Activated CD4-positive, alpha-beta T cell treated with anti-CD3 and anti-CD28 coated beads, Interleukin-2, amount 10 ng/mL, durations not matched to agents 24 days and 14 days (primary cell): Measurements from ENCODE around the gene PIEZO2. TPM values are rescaled to one million over a fixed set of nuclear protein-coding genes. Genes with fewer than 3 reads are reported as not detected.
"Not testable (repeated sequence)": the region's sequence is repeated elsewhere in the genome, so short reads cannot be mapped to it uniquely, and the experiment has no call there.

Source experiments
- DNase-seq: peaks from one replicate; pipeline ENCODE4 v3.0.0; 2022
- H3K27ac Mint-ChIP-seq: one replicate; pipeline ENCODE4 v1.8.0; 2022; ENCODE audit warnings: mild to moderate bottlenecking, mixed read lengths
- H3K27me3 Mint-ChIP-seq: one replicate; pipeline ENCODE4 v1.8.0; 2022; ENCODE audit warnings: mixed read lengths
- H3K36me3 Mint-ChIP-seq: one replicate; pipeline ENCODE4 v1.8.0; 2022; ENCODE audit warnings: low read depth, mild to moderate bottlenecking, mixed read lengths
- H3K4me1 Mint-ChIP-seq: one replicate; pipeline ENCODE4 v1.8.0; 2021; ENCODE audit warnings: mixed read lengths
- H3K4me3 Mint-ChIP-seq: one replicate; pipeline ENCODE4 v1.8.0; 2022; ENCODE audit warnings: mild to moderate bottlenecking, moderate library complexity, mixed read lengths
- H3K9me3 Mint-ChIP-seq: one replicate; pipeline ENCODE4 v1.8.0; 2021; ENCODE audit warnings: mixed read lengths
- intact Hi-C: fragments of 100-400 bp; cut with micrococcal nuclease; formaldehyde crosslinking; loops from one replicate; pipeline ENCODE4 v1.15.1; 2023
- total RNA-seq: library from RNA; stranded (reverse); gene quantifications from 2 replicates; pipeline ENCODE4 v1.2.3, GENCODE V29; 2022

PIEZO2 gene
- total RNA-seq, 1 donor from 2014 or later = not detected

DNA sequence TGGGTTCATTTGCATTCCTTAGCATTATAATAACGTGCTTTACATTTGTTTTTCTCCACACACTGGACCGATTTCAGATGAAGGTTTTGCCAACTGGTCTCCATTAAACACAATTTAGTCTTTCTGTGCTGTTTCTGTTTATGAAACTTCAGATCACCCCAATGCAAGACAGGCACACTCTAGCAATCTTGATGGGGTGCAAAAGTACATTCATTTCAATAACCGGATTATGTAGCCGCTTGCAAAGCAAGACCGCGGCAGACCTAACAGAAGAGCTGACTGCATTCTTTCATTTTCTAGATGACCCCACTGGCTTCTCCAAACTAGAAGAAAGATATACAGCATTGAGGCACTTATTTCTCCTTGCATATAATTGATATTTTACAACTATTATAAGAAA lies 301.5 kb downstream of the PIEZO2 start:
- no peak overlapping the region for H3K4me3 Mint-ChIP-seq

GRCh38 chr18:10847408-10847790 lies 302.0 kb downstream of the PIEZO2 start:
- no peaks in the 10 kb centered on the region for H3K36me3 Mint-ChIP-seq
- no peak for DNase-seq
- H3K4me3 Mint-ChIP-seq = no peak overlapping the region
- no peaks in the 10 kb centered on the region for H3K9me3 Mint-ChIP-seq
- no peak overlapping the region for H3K27ac Mint-ChIP-seq
- peaks cover 1% of the 10 kb centered on the region for H3K27me3 Mint-ChIP-seq
- intact Hi-C loops = no loop called here
- no peaks in the 10 kb centered on the region for H3K4me1 Mint-ChIP-seq

More for the DNA sequence above, 301.5 kb downstream of the PIEZO2 start:
- H3K27ac Mint-ChIP-seq = no peak overlapping the region
- DNase-seq = no peak
- intact Hi-C loops = no loop called here
- H3K27me3 Mint-ChIP-seq = peaks cover 4% of the 10 kb centered on the region
- no peaks in the 10 kb centered on the region for H3K9me3 Mint-ChIP-seq
- no peaks in the 10 kb centered on the region for H3K4me1 Mint-ChIP-seq
- H3K36me3 Mint-ChIP-seq = no peaks in the 10 kb centered on the region

GRCh38 chr18:10846657-10847407 lies 302.5 kb downstream of the PIEZO2 start:
- H3K4me1 Mint-ChIP-seq = no peaks in the 10 kb centered on the region
- no peaks in the 10 kb centered on the region for H3K9me3 Mint-ChIP-seq
- no peak for DNase-seq
- intact Hi-C loops = no loop called here
- H3K4me3 Mint-ChIP-seq = no peak overlapping the region
- H3K36me3 Mint-ChIP-seq = no peaks in the 10 kb centered on the region
- H3K27ac Mint-ChIP-seq = no peak overlapping the region
- H3K27me3 Mint-ChIP-seq = no peaks in the 10 kb centered on the region

DNA sequence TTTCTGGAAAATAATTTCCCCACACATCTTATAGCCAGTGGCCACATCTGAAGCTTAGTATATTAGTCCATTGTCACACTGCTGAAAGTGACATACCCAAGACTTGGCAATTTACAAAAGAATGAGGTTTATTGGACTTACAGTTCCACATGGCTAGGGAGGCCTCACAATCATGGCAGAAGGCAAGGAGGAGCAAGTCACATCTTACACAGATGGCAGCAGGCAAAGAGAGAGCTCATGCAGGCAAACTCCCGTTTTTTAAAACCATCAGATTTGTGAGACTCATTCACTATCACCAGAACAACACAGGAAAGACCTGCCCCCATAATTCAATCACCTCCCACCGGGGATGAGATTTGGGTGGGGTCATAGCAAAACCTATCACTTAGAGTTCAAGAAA lies 303.3 kb downstream of the PIEZO2 start:
- H3K36me3 Mint-ChIP-seq, H3K4me1 Mint-ChIP-seq, H3K27me3 Mint-ChIP-seq, H3K4me3 Mint-ChIP-seq, DNase-seq, H3K9me3 Mint-ChIP-seq, H3K27ac Mint-ChIP-seq, intact Hi-C loops: not testable (repeated sequence)

DNA sequence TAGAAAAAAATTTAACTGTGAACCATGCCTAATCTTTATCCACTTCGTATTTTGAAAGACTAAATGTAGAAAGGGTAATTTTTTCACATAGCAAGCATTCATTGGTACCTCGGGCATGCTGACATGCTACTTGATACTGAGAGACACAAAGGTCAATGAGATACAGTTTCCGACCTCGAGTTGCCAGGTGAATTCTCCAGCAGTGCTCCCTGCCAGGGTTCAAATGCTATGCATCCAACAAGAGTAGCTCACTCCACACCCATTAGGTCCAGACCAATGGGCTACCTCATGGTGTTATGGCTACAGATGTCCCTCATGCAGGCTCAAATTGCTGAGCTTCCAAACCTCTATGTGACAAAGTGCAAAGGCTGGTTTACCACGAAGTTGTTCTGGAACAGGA lies 305.8 kb downstream of the PIEZO2 start:
- Mint-ChIP-seq H3K4me1 (no peaks in the 10 kb centered on the region), H3K27me3 (no peaks in the 10 kb centered on the region)

DNA sequence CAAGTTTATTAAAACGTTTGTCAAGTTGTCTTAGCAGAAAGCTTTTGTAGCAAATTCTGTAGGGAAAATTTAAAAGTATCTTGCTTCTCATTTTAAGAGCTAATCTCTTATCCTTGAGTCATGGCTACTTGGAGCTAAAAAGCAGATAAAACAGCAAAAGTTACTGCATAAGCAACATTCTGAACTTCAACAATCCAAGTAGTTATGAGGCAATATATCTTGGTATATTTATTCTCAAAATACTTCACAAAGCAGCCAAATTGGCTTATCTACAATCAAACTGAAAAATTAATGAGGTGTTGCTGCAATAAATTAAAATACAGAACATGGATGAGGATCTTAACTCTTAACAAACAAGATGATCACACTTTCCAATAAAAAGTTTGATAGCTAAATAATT lies 306.5 kb downstream of the PIEZO2 start:
- intact Hi-C loops = no loop called here

More for the DNA sequence above, 305.8 kb downstream of the PIEZO2 start:
- H3K4me3 Mint-ChIP-seq = no peak overlapping the region
- intact Hi-C loops = no loop called here
- H3K9me3 Mint-ChIP-seq = no peaks in the 10 kb centered on the region
- no peak overlapping the region for H3K27ac Mint-ChIP-seq
- no peak for DNase-seq
- no peaks in the 10 kb centered on the region for H3K36me3 Mint-ChIP-seq

DNA sequence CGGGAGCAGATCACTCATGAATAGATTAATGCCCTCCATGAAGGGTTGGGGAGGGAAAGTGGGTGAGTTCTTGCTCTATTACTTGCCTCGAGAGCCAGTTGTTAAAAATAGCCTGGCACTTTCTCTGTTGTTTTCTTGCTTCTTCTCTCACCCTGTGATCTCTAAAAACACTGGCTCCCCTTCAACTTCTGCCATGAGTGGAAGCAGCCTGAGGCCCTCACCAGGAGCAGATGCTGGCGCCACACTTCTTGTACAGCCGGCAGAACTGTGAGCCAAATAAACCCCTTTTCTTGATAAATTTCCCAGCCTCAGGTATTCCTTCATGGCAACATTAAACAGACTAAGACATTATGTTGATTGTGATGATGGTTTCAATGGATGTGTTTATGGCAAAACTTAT lies 307.0 kb downstream of the PIEZO2 start:
- no peaks in the 10 kb centered on the region for H3K4me1 Mint-ChIP-seq
- no peaks in the 10 kb centered on the region for H3K36me3 Mint-ChIP-seq
- intact Hi-C loops = no loop called here
- DNase-seq = no peak
- no peak overlapping the region for H3K27ac Mint-ChIP-seq
- no peaks in the 10 kb centered on the region for H3K9me3 Mint-ChIP-seq
- no peak overlapping the region for H3K4me3 Mint-ChIP-seq
- H3K27me3 Mint-ChIP-seq = no peaks in the 10 kb centered on the region

More for the DNA sequence above, 306.5 kb downstream of the PIEZO2 start:
- H3K4me3 Mint-ChIP-seq = no peak overlapping the region
- DNase-seq = no peak
- no peaks in the 10 kb centered on the region for H3K9me3 Mint-ChIP-seq
- no peak overlapping the region for H3K27ac Mint-ChIP-seq
- H3K4me1 Mint-ChIP-seq = no peaks in the 10 kb centered on the region
- no peaks in the 10 kb centered on the region for H3K27me3 Mint-ChIP-seq
- no peaks in the 10 kb centered on the region for H3K36me3 Mint-ChIP-seq

DNA sequence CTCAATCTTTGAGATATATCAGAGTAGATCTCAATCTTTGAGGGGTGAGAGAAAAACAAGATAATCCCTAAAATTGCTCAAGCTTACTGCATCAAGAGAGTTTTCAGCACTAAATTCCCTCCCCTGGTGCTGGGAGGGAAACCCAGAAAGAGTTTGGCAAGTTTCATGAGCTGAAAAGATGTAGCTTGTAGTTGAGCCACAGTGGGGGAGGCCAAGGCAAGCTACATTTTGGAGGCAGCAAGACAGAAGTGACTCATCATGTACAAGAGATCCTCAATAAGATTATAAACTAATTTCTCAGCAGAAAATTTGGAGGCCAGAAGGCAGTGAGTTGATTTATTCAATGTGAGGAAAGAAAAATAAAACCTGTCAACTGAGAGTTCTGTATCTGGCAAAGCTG lies 308.2 kb downstream of the PIEZO2 start:
- H3K4me3 Mint-ChIP-seq = no peak overlapping the region
- no peaks in the 10 kb centered on the region for H3K36me3 Mint-ChIP-seq
- no peak overlapping the region for H3K27ac Mint-ChIP-seq
- no peaks in the 10 kb centered on the region for H3K4me1 Mint-ChIP-seq
- H3K9me3 Mint-ChIP-seq = no peaks in the 10 kb centered on the region
- H3K27me3 Mint-ChIP-seq = no peaks in the 10 kb centered on the region
- DNase-seq = peak; percentile 7
- intact Hi-C loops = no loop called here

GRCh38 chr18:10840743-10841142 lies 308.6 kb downstream of the PIEZO2 start:
- H3K4me1 Mint-ChIP-seq = no peaks in the 10 kb centered on the region
- no peaks in the 10 kb centered on the region for H3K9me3 Mint-ChIP-seq
- no peak overlapping the region for H3K27ac Mint-ChIP-seq
- intact Hi-C loops = no loop called here
- no peaks in the 10 kb centered on the region for H3K36me3 Mint-ChIP-seq
- no peak overlapping the region for H3K4me3 Mint-ChIP-seq
- no peaks in the 10 kb centered on the region for H3K27me3 Mint-ChIP-seq
- peak; percentile 6 for DNase-seq

- intact Hi-C loops = no loop called here
- no peaks in the 10 kb centered on the region for H3K9me3 Mint-ChIP-seq
- no peaks in the 10 kb centered on the region for H3K36me3 Mint-ChIP-seq
- H3K4me1 Mint-ChIP-seq = no peaks in the 10 kb centered on the region
- no peaks in the 10 kb centered on the region for H3K27me3 Mint-ChIP-seq
- DNase-seq = peak; percentile 11
- H3K27ac Mint-ChIP-seq = no peak overlapping the region
- H3K4me3 Mint-ChIP-seq = no peak overlapping the region
Measured at GRCh38 chr18:10839421-10839820, 309.9 kb downstream of the PIEZO2 start.

DNA sequence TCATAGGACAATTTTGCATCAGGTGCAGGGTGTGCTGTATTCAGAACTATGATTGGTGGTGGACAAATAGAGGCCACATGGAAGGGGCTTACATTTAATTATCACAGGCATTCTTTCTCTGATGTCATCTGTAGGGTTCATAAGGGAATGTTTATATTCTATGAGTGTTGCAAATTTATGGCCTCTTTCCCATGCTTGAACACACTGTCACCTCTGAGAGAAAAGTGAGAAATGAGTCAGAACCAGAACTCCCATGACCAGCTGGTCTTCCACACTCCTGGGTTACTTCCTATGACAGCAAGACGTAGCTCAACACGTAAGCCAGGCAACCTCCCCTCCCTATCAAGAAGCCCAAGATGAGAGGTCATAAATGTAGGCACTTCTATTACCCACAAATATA lies 310.8 kb downstream of the PIEZO2 start:
- Mint-ChIP-seq H3K4me3 (no peak overlapping the region), H3K36me3 (no peaks in the 10 kb centered on the region), H3K27ac (no peak overlapping the region), H3K4me1 (no peaks in the 10 kb centered on the region), H3K9me3 (no peaks in the 10 kb centered on the region), H3K27me3 (no peaks in the 10 kb centered on the region)
- peak; percentile 8 for DNase-seq
- intact Hi-C loops = no loop called here

GRCh38 chr18:10834128-10834815 lies 315.1 kb downstream of the PIEZO2 start:
- no peaks in the 10 kb centered on the region for H3K36me3 Mint-ChIP-seq
- intact Hi-C loops = no loop called here
- no peaks in the 10 kb centered on the region for H3K4me1 Mint-ChIP-seq
- no peaks in the 10 kb centered on the region for H3K9me3 Mint-ChIP-seq
- DNase-seq = peak; percentile 34
- H3K27me3 Mint-ChIP-seq = peaks cover 2% of the 10 kb centered on the region
- H3K4me3 Mint-ChIP-seq = no peak overlapping the region
- no peak overlapping the region for H3K27ac Mint-ChIP-seq

DNA sequence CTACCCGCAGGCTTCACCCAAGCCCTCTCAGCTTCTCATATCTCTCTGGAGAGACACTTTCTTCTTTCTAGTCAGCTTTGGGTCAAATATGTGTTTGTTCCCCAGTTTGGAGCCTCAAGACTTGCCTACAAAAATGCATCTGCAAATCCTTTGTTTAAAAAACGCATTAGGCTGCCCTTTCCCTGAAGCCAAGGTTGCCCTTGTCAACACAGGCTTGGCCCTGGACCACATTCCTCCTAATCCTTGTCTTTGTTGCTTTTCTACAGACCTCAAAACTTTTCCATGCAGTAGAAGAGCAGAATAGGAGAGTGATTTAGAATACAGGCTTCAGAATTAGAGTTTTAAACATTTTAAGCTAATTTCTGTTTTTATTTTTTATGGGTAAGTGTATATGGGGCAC lies 315.7 kb downstream of the PIEZO2 start:
- Mint-ChIP-seq H3K9me3 (no peaks in the 10 kb centered on the region), H3K4me1 (no peaks in the 10 kb centered on the region), H3K27me3 (peaks cover 2% of the 10 kb centered on the region), H3K36me3 (no peaks in the 10 kb centered on the region), H3K4me3 (no peak overlapping the region), H3K27ac (no peak overlapping the region)
- no peak for DNase-seq
- intact Hi-C loops = no loop called here

- H3K9me3 Mint-ChIP-seq = no peaks in the 10 kb centered on the region
- H3K27ac Mint-ChIP-seq = no peak overlapping the region
- H3K4me1 Mint-ChIP-seq = peaks cover 4% of the 10 kb centered on the region
- intact Hi-C loops = no loop called here
- H3K4me3 Mint-ChIP-seq = no peak overlapping the region
- DNase-seq = no peak
- no peaks in the 10 kb centered on the region for H3K36me3 Mint-ChIP-seq
- peaks cover 16% of the 10 kb centered on the region for H3K27me3 Mint-ChIP-seq
Measured at GRCh38 chr18:10826400-10826799, 323.0 kb downstream of the PIEZO2 start.
